HL-60 (cell line): ENCODE data around the gene PRIMA1.

ENCODE experiments used
- DNase-seq, 2 experiments: peaks; one replicate each; pipeline ENCODE4 v3.0.0-alpha.2; 2010 to 2020; ENCODE audit warnings: low read depth in 1 of 2, low spot score in 1 of 2
- H3K27ac ChIP-seq: fragments of 250-450 bp; sonication (Bioruptor Pico); replicated peaks from 2 replicates; pipeline ENCODE4 v1.5.1; 2020; ENCODE audit warnings: mild to moderate bottlenecking, moderate library complexity
- H3K27me3 ChIP-seq: fragments of 250-450 bp; sonication (Bioruptor Pico); 2 replicates; pipeline ENCODE4 v1.5.1; 2021; ENCODE audit warnings: mild to moderate bottlenecking, moderate library complexity; ENCODE audit not compliant: insufficient read depth, poor library complexity, severe bottlenecking
- H3K4me3 ChIP-seq: replicated peaks from 2 replicates; pipeline ENCODE4 v1.5.1; 2011; ENCODE audit warnings: mild to moderate bottlenecking, control low read depth, low read length; ENCODE audit not compliant: insufficient read depth
- CTCF ChIP-seq: IDR thresholded peaks from one replicate; pipeline ENCODE4 v1.5.1; 2011; ENCODE audit warnings: low read length, control low read depth, inconsistent platforms; ENCODE audit not compliant: insufficient read depth
- GABPA ChIP-seq: IDR thresholded peaks from 2 replicates; pipeline ENCODE4 v1.6.1; 2012; ENCODE audit warnings: low read depth
- POLR2AphosphoS5 ChIP-seq: IDR thresholded peaks from 2 replicates; pipeline ENCODE4 v1.6.1; 2012; ENCODE audit warnings: low read depth
- REST ChIP-seq: IDR thresholded peaks from 2 replicates; pipeline ENCODE4 v1.6.1; 2012; ENCODE audit warnings: low read depth; ENCODE audit not compliant: insufficient replicate concordance
- SPI1 ChIP-seq: IDR thresholded peaks from 2 replicates; pipeline ENCODE4 v1.6.1; 2012; ENCODE audit warnings: low read depth, mild to moderate bottlenecking, borderline replicate concordance

PRIMA1 gene

GRCh38 chr14:93793555-93794324, 5.5 kb upstream of the PRIMA1 start:
- DNase-seq = no peak
- no peak for TF ChIP-seq POLR2AphosphoS5
- TF ChIP-seq CTCF = no peak
- TF ChIP-seq SPI1 = no peak
- no peak for TF ChIP-seq REST
- TF ChIP-seq GABPA = no peak
- peaks cover 21% of the 10 kb centered on the region for H3K27me3 ChIP-seq
- H3K27ac ChIP-seq = no peak overlapping the region
- no peak overlapping the region for H3K4me3 ChIP-seq

- Histone ChIP-seq H3K27me3 (peaks cover 28% of the 10 kb centered on the region), H3K4me3 (no peak overlapping the region), H3K27ac (no peak overlapping the region)
- TF ChIP-seq POLR2AphosphoS5 (no peak), CTCF (no peak), SPI1 (no peak), GABPA (no peak), REST (no peak)
- no peak for DNase-seq
Measured at GRCh38 chr14:93792391-93792790, 4.1 kb upstream of the PRIMA1 start.

GRCh38 chr14:93790966-93791365, 2.7 kb upstream of the PRIMA1 start:
- Histone ChIP-seq H3K27ac (no peak overlapping the region), H3K27me3 (peaks cover 31% of the 10 kb centered on the region), H3K4me3 (no peak overlapping the region)
- no peak for DNase-seq
- TF ChIP-seq CTCF (no peak), SPI1 (no peak), POLR2AphosphoS5 (no peak), REST (no peak), GABPA (no peak)
